ENCODE data around the gene TMED5.

The TMED5 gene

DNA sequence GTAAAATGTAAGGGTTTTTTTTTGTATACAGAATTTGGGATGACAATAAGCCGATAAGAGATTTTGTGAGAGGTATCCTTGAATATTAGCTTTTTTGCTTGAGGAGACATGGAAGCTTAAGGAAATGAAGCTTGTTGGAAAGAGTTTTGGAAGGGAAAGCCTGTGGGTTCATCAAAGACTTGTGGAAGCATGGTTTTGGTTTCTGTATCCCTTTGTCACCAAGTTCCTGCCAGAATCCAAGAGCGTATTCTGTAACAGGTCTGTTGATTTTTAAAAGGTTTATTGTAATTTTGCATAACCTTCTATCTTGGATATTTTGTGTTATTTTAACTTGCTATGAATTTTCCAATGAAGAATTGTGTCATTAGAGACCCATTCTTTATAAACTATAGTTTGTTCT is 38.1 kb downstream of the TMED5 start:
- TF ChIP-seq, protein P1, sequence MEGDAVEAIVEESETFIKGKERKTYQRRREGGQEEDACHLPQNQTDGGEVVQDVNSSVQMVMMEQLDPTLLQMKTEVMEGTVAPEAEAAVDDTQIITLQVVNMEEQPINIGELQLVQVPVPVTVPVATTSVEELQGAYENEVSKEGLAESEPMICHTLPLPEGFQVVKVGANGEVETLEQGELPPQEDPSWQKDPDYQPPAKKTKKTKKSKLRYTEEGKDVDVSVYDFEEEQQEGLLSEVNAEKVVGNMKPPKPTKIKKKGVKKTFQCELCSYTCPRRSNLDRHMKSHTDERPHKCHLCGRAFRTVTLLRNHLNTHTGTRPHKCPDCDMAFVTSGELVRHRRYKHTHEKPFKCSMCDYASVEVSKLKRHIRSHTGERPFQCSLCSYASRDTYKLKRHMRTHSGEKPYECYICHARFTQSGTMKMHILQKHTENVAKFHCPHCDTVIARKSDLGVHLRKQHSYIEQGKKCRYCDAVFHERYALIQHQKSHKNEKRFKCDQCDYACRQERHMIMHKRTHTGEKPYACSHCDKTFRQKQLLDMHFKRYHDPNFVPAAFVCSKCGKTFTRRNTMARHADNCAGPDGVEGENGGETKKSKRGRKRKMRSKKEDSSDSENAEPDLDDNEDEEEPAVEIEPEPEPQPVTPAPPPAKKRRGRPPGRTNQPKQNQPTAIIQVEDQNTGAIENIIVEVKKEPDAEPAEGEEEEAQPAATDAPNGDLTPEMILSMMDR (IDR thresholded peaks at IDR 0.05; ENCODE audit: insufficient read depth, low read depth, low read length, missing control alignments), result no peak
- H3K4me3 ChIP-seq (ENCODE audit: low read length), result no peak overlapping the region
- no peak for DNase-seq (ENCODE audit: low read depth)

DNA sequence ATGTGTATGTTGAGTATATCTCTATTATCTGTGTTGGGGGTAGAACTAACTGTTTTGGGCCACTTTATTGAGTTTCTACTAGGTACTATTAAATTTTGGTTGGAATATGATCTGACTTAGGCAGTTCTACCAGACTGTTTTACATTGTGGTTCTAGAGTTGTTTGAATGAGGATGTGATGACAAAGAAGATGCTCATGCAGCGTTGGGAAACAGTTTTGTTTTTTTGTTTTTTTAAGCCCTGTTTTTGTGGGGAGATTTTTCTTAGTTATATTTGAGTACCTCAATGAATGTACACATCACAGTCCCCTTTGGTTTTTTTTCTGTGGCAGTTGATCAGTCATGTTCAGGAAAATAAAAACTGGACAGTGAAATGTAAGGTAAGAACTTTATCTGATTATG is 40.1 kb downstream of the TMED5 start:
- H3K4me3 ChIP-seq (ENCODE audit: low read length), result no peak overlapping the region
- DNase-seq (ENCODE audit: low read depth), result no peak
- TF ChIP-seq, protein P1 (IDR thresholded peaks at IDR 0.05; ENCODE audit: insufficient read depth, low read depth, low read length, missing control alignments), result no peak

DNA sequence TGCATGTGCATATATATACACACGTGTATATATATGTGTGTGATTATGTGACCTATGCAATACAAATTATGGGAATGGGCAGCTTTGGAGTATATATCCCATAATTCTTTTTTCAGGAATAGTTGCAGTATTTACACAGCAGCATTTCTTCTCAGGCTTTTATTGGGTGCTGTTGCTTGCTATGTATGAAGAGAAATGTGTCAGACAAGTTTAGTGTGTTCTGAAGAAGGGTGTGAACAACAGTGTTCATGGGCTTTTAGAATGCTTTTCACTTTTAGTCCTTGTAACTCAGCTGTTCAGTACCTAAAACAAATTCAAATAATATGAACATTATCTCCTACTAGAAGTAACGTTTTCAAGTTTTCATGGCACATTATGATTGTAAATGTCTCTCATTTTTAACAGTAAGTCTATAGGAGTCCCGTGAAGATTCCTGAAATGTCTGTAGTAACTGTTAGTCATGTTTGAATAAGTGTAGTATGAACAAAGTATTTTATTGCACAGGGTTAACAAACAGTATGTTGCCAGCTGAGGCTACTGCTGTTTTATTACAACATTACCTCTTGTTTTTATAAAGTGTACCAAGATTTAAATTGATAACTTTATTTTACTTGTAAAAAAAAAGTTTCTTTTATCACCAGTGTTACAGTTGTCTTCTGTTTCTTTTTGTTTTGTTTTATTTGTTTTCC is 42.5 kb downstream of the TMED5 start:
- TF ChIP-seq, protein P1 (IDR thresholded peaks at IDR 0.05; ENCODE audit: insufficient read depth, low read depth, low read length, missing control alignments), result no peak
- H3K4me3 ChIP-seq (ENCODE audit: low read length), result no peak overlapping the region
- DNase-seq (ENCODE audit: low read depth), result no peak

DNA sequence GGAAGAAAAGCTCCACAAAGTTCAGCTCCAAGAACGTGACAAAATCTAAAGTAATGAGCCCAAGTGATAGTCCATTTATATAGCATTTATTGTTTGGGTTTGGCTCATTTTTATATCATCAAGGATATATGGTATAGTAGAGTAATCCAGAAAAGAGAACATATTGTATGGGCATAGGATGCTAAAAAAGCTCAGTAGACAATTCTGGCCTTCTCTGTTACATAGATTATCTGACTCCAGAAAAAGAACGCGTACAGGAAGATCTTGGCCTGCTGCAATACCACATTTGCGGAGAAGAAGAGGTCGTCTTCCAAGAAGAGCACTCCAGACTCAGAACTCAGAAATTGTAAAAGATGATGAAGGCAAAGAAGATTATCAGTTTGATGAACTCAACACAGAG is 43.8 kb downstream of the TMED5 start:
- TF ChIP-seq, protein P1 (IDR thresholded peaks at IDR 0.05; ENCODE audit: insufficient read depth, low read depth, low read length, missing control alignments), result no peak
- no peak overlapping the region for H3K4me3 ChIP-seq (ENCODE audit: low read length)
- no peak for DNase-seq (ENCODE audit: low read depth)

DNA sequence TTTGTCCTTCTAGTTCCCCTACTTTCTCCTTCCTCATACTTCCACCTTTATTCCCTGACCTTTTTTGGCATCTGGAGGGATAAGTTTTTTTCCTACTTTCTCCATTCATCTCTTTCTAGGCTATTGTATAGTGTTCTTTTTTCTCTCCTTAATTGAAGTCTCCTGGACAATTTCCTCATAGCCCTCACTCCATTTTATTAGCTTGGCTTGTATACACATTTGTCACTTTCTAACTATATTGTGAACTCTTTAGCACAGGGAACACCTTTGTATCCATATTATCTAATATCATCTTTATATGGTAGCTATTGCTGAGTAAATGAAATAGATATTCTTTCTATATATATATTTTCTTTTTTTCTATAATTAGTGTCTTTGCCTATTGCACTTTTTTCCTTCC is 47.6 kb downstream of the TMED5 start:
- DNase-seq (ENCODE audit: low read depth), result no peak
- TF ChIP-seq, protein P1 (IDR thresholded peaks at IDR 0.05; ENCODE audit: insufficient read depth, low read depth, low read length, missing control alignments), result no peak
- no peak overlapping the region for H3K4me3 ChIP-seq (ENCODE audit: low read length)

DNA sequence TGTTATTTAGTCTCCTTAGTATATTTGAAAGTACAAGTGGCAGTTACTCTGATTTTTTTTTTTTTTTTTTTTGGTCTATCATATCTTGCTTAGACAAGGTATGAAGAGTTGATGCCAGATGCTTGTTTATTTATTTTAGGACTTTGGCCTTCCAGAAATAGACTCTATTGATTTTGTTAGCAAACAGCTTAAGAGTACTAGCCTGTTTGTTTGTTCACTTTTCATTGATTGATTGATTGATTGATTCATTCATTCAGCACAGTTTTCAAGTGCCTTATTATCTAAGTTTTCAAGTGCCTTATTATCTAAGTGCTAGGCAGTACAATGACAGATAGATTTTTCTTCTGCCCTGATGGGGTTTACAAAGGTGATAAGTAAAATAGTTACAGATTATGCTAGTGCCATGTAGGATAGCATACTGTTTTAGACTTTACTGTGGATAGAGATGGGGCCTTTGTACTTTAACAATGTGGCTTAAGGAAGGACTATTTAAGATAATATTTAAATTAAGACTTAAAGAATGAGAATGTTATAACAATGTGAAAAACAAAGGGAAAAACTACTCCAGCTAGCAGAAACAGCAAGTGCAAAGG is 50.6 kb downstream of the TMED5 start:
- no peak overlapping the region for H3K4me3 ChIP-seq (ENCODE audit: low read length)
- DNase-seq (ENCODE audit: low read depth), result no peak
- TF ChIP-seq, protein P1 (IDR thresholded peaks at IDR 0.05; ENCODE audit: insufficient read depth, low read depth, low read length, missing control alignments), result no peak
